IgD-negative memory B cell (primary cell): ENCODE data around the gene SLC27A1. TPM values are rescaled to one million over a fixed set of nuclear protein-coding genes. Genes with fewer than 3 reads are reported as not detected.
A peak's percentile ranks its signal among the peaks of the same experiment; 100 is the strongest.

ENCODE experiments used
- H3K27ac Mint-ChIP-seq, 3 donors: one replicate each; pipeline ENCODE4 v1.8.0; 2020 to 2022; ENCODE audit warnings: mild to moderate bottlenecking in 3 of 3, mixed read lengths in 3 of 3, moderate library complexity in 1 of 3
- H3K27me3 Mint-ChIP-seq: one replicate; pipeline ENCODE4 v1.8.0; 2021; ENCODE audit warnings: mixed read lengths
- H3K36me3 Mint-ChIP-seq: one replicate; pipeline ENCODE4 v1.8.0; 2020; ENCODE audit warnings: mild to moderate bottlenecking, mixed read lengths
- H3K4me1 Mint-ChIP-seq, 3 donors: one replicate each; pipeline ENCODE4 v1.8.0; 2020 to 2022; ENCODE audit warnings: mixed read lengths in 3 of 3, mild to moderate bottlenecking in 1 of 3
- H3K4me3 Mint-ChIP-seq, 4 donors: one replicate each; pipeline ENCODE4 v1.8.0; 2020 to 2022; ENCODE audit warnings: mild to moderate bottlenecking in 4 of 4, mixed read lengths in 4 of 4, moderate library complexity in 3 of 4
- H3K9me3 Mint-ChIP-seq, 3 donors: one replicate each; pipeline ENCODE4 v1.8.0; 2020 to 2021; ENCODE audit warnings: mixed read lengths in 3 of 3, mild to moderate bottlenecking in 1 of 3
- polyA plus RNA-seq: library from polyadenylated mRNA; unstranded; fragments of 300-500 nt; fragmentation: Illumina TruSeq; gene quantifications from one replicate; pipeline ENCODE4 v1.2.3, GENCODE V29; 2021

Gene SLC27A1
- polyA plus RNA-seq, 1 donor from 2014 or later: 4.5 TPM

DNA sequence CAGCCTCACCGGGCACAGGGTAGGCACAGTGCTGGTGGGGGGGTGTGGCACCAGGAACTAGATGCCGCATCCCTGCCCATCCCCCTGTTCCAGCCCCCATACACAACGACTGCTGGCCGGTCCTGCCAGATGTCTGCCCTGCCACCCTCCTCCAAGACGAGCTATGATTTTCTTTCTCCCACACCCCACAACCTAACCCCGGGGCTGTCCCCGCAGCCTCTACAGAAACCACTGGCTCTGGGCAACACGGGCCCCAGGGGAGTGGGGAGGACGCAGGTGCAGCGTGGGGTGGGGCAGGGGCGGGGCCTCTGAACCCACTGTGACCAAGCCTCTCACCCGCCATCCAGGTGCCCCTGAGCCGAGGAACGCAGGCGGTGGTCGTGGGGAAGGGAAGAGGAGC lies 56.6 kb downstream of the SLC27A1 start:
- peak overlapping the region; percentile 73 to 96 (median 90) for H3K27ac Mint-ChIP-seq

GRCh38 chr19:17527326-17527725 lies 57.0 kb downstream of the SLC27A1 start:
- no peaks in the 10 kb centered on the region for H3K27me3 Mint-ChIP-seq
- peaks cover 33 to 48% (median 45%) of the 10 kb centered on the region in 3 donors for H3K4me1 Mint-ChIP-seq
- H3K9me3 Mint-ChIP-seq: no peaks in the 10 kb centered on the region
- H3K27ac Mint-ChIP-seq: peak overlapping the region; percentile 73 to 96 (median 90)
- H3K36me3 Mint-ChIP-seq: peaks cover 6% of the 10 kb centered on the region
- H3K4me3 Mint-ChIP-seq: peak overlapping the region; percentile 88 to 97 (median 93)

More for the DNA sequence above, 56.6 kb downstream of the SLC27A1 start:
- no peaks in the 10 kb centered on the region for H3K9me3 Mint-ChIP-seq
- no peaks in the 10 kb centered on the region for H3K27me3 Mint-ChIP-seq
- peak overlapping the region; percentile 88 to 97 (median 93) for H3K4me3 Mint-ChIP-seq
- peaks cover 6% of the 10 kb centered on the region for H3K36me3 Mint-ChIP-seq
- H3K4me1 Mint-ChIP-seq: peaks cover 33 to 52% (median 47%) of the 10 kb centered on the region in 3 donors

DNA sequence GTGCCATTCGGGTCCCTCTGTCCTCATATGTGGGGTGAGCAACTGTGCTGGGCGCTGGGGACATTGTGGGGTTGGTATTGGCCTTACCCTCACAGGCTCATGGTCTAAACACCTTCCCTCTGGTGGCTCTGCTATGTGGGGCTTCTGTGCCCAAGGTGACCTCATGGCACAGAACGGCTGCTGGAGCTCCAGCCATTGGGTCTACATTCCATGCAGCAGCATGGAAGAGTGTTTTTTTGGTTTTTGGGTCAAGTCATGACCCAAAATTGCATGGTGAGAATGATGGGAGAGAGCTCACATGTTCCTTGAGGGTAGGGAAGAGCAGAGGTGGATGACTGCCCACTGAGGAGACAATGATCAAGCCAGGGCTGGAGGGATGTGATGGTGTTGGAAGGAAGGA lies 58.3 kb downstream of the SLC27A1 start:
- H3K9me3 Mint-ChIP-seq: no peaks in the 10 kb centered on the region
- peak overlapping the region; percentile 88 to 97 (median 93) for H3K4me3 Mint-ChIP-seq
- no peaks in the 10 kb centered on the region for H3K27me3 Mint-ChIP-seq
- peaks cover 6% of the 10 kb centered on the region for H3K36me3 Mint-ChIP-seq
- H3K4me1 Mint-ChIP-seq: peaks cover 25 to 35% (median 32%) of the 10 kb centered on the region in 3 donors
- H3K27ac Mint-ChIP-seq: peak overlapping the region in 2 of 3 donors; percentile 88 to 90

GRCh38 chr19:17529239-17530158 lies 59.2 kb downstream of the SLC27A1 start:
- peak overlapping the region; percentile 88 to 97 (median 93) for H3K4me3 Mint-ChIP-seq
- H3K4me1 Mint-ChIP-seq: peaks cover 24 to 29% (median 25%) of the 10 kb centered on the region in 3 donors
- H3K9me3 Mint-ChIP-seq: no peaks in the 10 kb centered on the region
- peak overlapping the region; percentile 80 to 91 (median 90) for H3K27ac Mint-ChIP-seq
- H3K27me3 Mint-ChIP-seq: no peaks in the 10 kb centered on the region
- H3K36me3 Mint-ChIP-seq: peaks cover 6% of the 10 kb centered on the region

- no peaks in the 10 kb centered on the region for H3K27me3 Mint-ChIP-seq
- peak overlapping the region in 2 of 3 donors; percentile 80 to 90 for H3K27ac Mint-ChIP-seq
- H3K36me3 Mint-ChIP-seq: peaks cover 6% of the 10 kb centered on the region
- H3K4me1 Mint-ChIP-seq: peaks cover 16 to 25% (median 17%) of the 10 kb centered on the region in 3 donors
- H3K9me3 Mint-ChIP-seq: no peaks in the 10 kb centered on the region
- peak overlapping the region in 2 of 4 donors; percentile 32 to 53 for H3K4me3 Mint-ChIP-seq
These were observed 60.3 kb downstream of the SLC27A1 start for GRCh38 chr19:17530586-17530985.

GRCh38 chr19:17532116-17532515 lies 61.8 kb downstream of the SLC27A1 start:
- no peak overlapping the region for H3K4me3 Mint-ChIP-seq
- no peak overlapping the region for H3K27ac Mint-ChIP-seq
- H3K36me3 Mint-ChIP-seq: peaks cover 6% of the 10 kb centered on the region
- no peaks in the 10 kb centered on the region for H3K27me3 Mint-ChIP-seq
- no peaks in the 10 kb centered on the region for H3K9me3 Mint-ChIP-seq
- peaks cover 11 to 17% (median 17%) of the 10 kb centered on the region in 3 donors for H3K4me1 Mint-ChIP-seq

GRCh38 chr19:17532557-17532956 lies 62.2 kb downstream of the SLC27A1 start:
- no peak overlapping the region for H3K4me3 Mint-ChIP-seq
- H3K27ac Mint-ChIP-seq: no peak overlapping the region

DNA sequence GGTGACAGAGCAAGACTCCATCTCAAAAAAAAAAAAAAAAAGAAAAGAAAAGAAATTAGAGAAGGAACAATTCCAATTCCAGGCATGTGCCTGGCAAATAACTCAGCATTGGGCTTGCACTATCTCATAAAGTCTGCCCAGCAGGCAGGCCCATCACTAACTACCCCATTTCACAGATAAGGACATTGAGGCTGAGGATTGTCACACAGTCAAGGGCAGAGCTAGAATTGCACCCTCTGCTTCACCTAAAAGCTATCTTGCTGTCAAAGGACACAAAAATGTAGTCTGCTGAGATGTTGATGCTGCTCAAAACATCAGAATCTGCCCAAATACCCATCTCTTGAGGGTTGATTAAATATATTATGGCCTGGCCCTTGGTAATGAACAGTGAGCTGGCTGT lies 64.4 kb downstream of the SLC27A1 start:
- Mint-ChIP-seq H3K4me1 (peaks cover 11 to 18% (median 16%) of the 10 kb centered on the region in 3 donors), H3K27me3 (no peaks in the 10 kb centered on the region), H3K27ac (no peak overlapping the region), H3K36me3 (no peaks in the 10 kb centered on the region), H3K4me3 (peak overlapping the region in 1 of 4 donors; percentile 40), H3K9me3 (no peaks in the 10 kb centered on the region)

More at GRCh38 chr19:17532557-17532956, 62.2 kb downstream of the SLC27A1 start:
- no peaks in the 10 kb centered on the region for H3K27me3 Mint-ChIP-seq
- peaks cover 11 to 20% (median 18%) of the 10 kb centered on the region in 3 donors for H3K4me1 Mint-ChIP-seq
- H3K9me3 Mint-ChIP-seq: no peaks in the 10 kb centered on the region
- H3K36me3 Mint-ChIP-seq: peaks cover 6% of the 10 kb centered on the region

GRCh38 chr19:17536955-17537354 lies 66.6 kb downstream of the SLC27A1 start:
- peaks cover 14 to 16% (median 14%) of the 10 kb centered on the region in 3 donors for H3K4me1 Mint-ChIP-seq
- H3K4me3 Mint-ChIP-seq: peak overlapping the region in 2 of 4 donors; percentile 40 to 49
- H3K27me3 Mint-ChIP-seq: no peaks in the 10 kb centered on the region
- H3K27ac Mint-ChIP-seq: peak overlapping the region in 1 of 3 donors; percentile 8
- peaks cover 4% of the 10 kb centered on the region for H3K36me3 Mint-ChIP-seq
- H3K9me3 Mint-ChIP-seq: no peaks in the 10 kb centered on the region

DNA sequence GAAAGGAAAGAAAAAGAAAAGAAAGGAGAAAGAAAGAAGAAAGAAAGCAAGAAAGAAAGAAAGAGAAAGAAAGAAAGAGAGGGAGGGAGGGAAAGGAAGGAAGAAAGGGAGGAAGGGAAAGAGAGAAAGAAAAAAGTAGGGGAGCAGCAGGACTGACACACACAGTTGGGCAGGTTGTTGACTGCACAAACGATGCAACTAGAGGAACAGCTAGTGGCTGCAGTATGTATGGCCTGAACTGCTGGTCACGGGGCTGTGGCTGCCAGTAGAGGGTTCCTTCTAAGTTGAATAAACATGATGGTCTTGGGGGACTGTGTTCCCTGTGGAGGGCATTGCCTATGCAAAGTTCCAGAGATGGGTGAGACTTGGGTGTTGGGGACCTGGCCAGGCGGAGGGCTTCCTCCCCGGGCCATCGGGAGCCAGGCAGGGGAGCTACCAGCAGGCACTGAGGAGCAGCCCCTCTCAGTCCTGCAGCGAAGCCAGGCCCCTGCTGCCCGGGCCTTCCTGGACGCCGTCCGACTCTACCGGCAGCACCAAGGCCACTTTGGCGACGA lies 68.4 kb downstream of the SLC27A1 start:
- Mint-ChIP-seq H3K9me3 (no peaks in the 10 kb centered on the region), H3K27ac (peak overlapping the region; percentile 81 to 94 (median 83)), H3K27me3 (no peaks in the 10 kb centered on the region), H3K36me3 (peaks cover 4% of the 10 kb centered on the region), H3K4me3 (peak overlapping the region; percentile 43 to 84 (median 70)), H3K4me1 (peaks cover 14 to 21% (median 18%) of the 10 kb centered on the region in 3 donors)

DNA sequence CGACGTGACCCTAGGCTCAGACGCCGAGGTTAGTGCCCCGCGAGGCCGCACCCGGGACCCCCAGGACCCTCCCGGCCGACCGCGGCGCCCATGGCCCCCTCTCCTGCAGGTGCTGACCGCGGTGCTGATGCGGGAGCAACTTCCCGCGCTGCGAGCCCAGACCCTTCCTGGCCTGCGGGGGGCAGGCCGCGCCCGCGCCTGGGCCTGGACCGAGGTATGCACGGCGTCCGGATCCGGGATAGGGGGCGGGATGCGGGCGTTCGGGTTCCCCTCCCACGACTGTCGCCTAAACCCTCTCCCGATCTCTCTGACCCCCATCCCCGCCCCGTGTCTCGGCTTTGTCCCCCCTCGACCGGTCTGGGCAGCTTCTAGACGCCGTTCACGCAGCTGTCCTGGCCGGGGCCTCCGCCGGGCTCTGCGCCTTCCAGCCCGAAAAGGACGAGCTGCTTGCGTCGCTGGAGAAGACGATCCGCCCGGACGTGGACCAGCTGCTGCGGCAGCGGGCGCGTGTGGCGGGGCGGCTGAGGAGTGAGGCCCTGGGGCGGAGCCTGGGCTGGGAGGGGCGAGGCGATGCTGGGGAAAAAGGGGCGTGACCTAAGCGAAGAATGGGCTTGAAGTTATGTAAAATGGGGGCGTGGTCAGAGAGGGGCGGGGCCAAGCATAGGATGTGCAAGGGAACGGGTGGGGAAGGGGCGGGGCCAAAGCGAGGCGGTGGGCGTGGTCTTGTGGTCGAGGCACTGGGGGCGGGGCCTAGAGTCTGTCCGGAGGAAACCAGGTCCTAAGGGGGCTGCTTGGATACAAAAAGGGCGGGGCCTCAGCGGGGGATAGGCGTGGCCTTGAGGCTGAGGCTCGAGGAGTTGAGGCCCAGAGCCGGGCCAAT lies 69.2 kb downstream of the SLC27A1 start:
- peaks cover 5% of the 10 kb centered on the region for H3K36me3 Mint-ChIP-seq

GRCh38 chr19:17540174-17540573 lies 69.8 kb downstream of the SLC27A1 start:
- Mint-ChIP-seq H3K9me3 (no peaks in the 10 kb centered on the region), H3K27ac (peak overlapping the region in 1 of 3 donors; percentile 82), H3K4me3 (no peak overlapping the region), H3K27me3 (no peaks in the 10 kb centered on the region), H3K4me1 (peaks cover 18 to 23% (median 19%) of the 10 kb centered on the region in 3 donors), H3K36me3 (peaks cover 5% of the 10 kb centered on the region)

More for the DNA sequence above, 69.2 kb downstream of the SLC27A1 start:
- Mint-ChIP-seq H3K4me1 (peaks cover 18 to 23% (median 19%) of the 10 kb centered on the region in 3 donors), H3K4me3 (peak overlapping the region; percentile 76 to 93 (median 86)), H3K27ac (peak overlapping the region; percentile 62 to 83 (median 80)), H3K27me3 (no peaks in the 10 kb centered on the region), H3K9me3 (no peaks in the 10 kb centered on the region)

- H3K4me1 Mint-ChIP-seq: peaks cover 18 to 25% (median 19%) of the 10 kb centered on the region in 3 donors
- peak overlapping the region in 2 of 3 donors; percentile 67 to 82 for H3K27ac Mint-ChIP-seq
- no peaks in the 10 kb centered on the region for H3K9me3 Mint-ChIP-seq
- no peaks in the 10 kb centered on the region for H3K27me3 Mint-ChIP-seq
- peaks cover 5% of the 10 kb centered on the region for H3K36me3 Mint-ChIP-seq
- peak overlapping the region in 2 of 4 donors; percentile 41 to 57 for H3K4me3 Mint-ChIP-seq
These were observed 70.9 kb downstream of the SLC27A1 start for GRCh38 chr19:17541184-17541759.

DNA sequence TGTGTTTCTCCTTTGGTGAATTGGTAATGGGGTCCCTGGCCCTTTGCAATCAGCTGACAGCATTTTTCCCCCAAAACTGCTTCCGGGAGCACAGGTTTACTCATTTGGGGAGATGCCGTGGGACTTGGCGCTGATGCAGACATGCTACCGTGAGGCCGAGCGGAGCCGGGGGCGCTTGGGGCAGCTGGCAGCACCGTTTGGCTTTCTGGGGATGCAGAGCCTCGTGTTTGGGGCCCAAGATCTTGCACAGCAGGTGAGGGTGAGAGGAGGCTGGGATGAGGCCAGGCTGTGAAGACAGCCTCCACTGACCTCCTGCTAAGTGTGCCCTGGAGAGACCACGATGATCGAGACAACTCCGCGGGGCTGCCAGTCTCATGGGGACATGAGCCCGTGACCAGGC lies 71.7 kb downstream of the SLC27A1 start:
- Mint-ChIP-seq H3K4me1 (peaks cover 19 to 22% (median 21%) of the 10 kb centered on the region in 3 donors), H3K27me3 (no peaks in the 10 kb centered on the region), H3K36me3 (peaks cover 5% of the 10 kb centered on the region), H3K4me3 (peak overlapping the region in 1 of 4 donors; percentile 15), H3K27ac (no peak overlapping the region), H3K9me3 (no peaks in the 10 kb centered on the region)
